Ureter (tissue), 1 donor: ENCODE measurements around the gene MAML3. TPM values are rescaled to one million over a fixed set of nuclear protein-coding genes. Genes with fewer than 3 reads are reported as not detected.
A peak's percentile ranks its signal among the peaks of the same experiment; 100 is the strongest.

Source experiments
- DNase-seq: peaks from one replicate; pipeline ENCODE4 v3.0.0-alpha.2; 2020; ENCODE audit warnings: low spot score
- total RNA-seq: library from RNA; stranded (reverse); gene quantifications from one replicate; pipeline ENCODE4 v1.2.4, GENCODE V29; 2023
- donor health status: DM: yes; HTN: yes; CAD: no.

The MAML3 gene
- total RNA-seq, 1 donor from 2014 or later: 23.4 TPM

- DNase-seq: no peak
Measured at GRCh38 chr4:140156529-140157171, 2.7 kb upstream of the MAML3 start.

GRCh38 chr4:140154572-140154891 is 548 bp upstream of the MAML3 start:
- no peak for DNase-seq

- DNase-seq: no peak
Measured at GRCh38 chr4:140153419-140153717, 616 bp downstream of the MAML3 start.

GRCh38 chr4:140152751-140153418 is 1.1 kb downstream of the MAML3 start:
- peak; percentile 64 for DNase-seq

- peak; percentile 86 for DNase-seq
Measured at GRCh38 chr4:140152013-140152703, 1.8 kb downstream of the MAML3 start.

- DNase-seq: peak; percentile 91
Measured at GRCh38 chr4:140151699-140152012, 2.3 kb downstream of the MAML3 start.

- DNase-seq: peak; percentile 96
Measured at GRCh38 chr4:140150886-140151698, 2.9 kb downstream of the MAML3 start.

GRCh38 chr4:140150636-140150885 is 3.4 kb downstream of the MAML3 start:
- peak; percentile 92 for DNase-seq

GRCh38 chr4:140149846-140150635 is 3.9 kb downstream of the MAML3 start:
- DNase-seq: peak; percentile 89

- DNase-seq: no peak
Measured at GRCh38 chr4:140144050-140144449, 9.9 kb downstream of the MAML3 start.

- no peak for DNase-seq
Measured at GRCh38 chr4:140141210-140141835, 12.7 kb downstream of the MAML3 start.

GRCh38 chr4:140140566-140140965 is 13.4 kb downstream of the MAML3 start:
- no peak for DNase-seq

GRCh38 chr4:140138428-140138827 is 15.6 kb downstream of the MAML3 start:
- no peak for DNase-seq

GRCh38 chr4:140137671-140138070 is 16.3 kb downstream of the MAML3 start:
- no peak for DNase-seq

GRCh38 chr4:140136509-140136908 is 17.5 kb downstream of the MAML3 start:
- no peak for DNase-seq

GRCh38 chr4:140135529-140136088 is 18.4 kb downstream of the MAML3 start:
- peak; percentile 56 for DNase-seq

GRCh38 chr4:140134746-140135425 is 19.1 kb downstream of the MAML3 start:
- no peak for DNase-seq

- no peak for DNase-seq
Measured at GRCh38 chr4:140133576-140133975, 20.4 kb downstream of the MAML3 start.

GRCh38 chr4:140131675-140132229 is 22.2 kb downstream of the MAML3 start:
- no peak for DNase-seq

- DNase-seq: peak; percentile 74
Measured at GRCh38 chr4:140130677-140131076, 23.3 kb downstream of the MAML3 start.
